ENCODE data around the gene EML6.
"Not testable (repeated sequence)": the region's sequence is repeated elsewhere in the genome, so short reads cannot be mapped to it uniquely, and the experiment has no call there.

The EML6 gene

GRCh38 chr2:54863660-54864059, 140.2 kb downstream of the EML6 start:
- in situ Hi-C loops (cut with MboI; ENCODE audit: low pct_unique_long_range_greater_than_20kb, low sequenced_read_pairs), result no loop called here
- DNase-seq, result no peak

GRCh38 chr2:54864096-54864495, 140.6 kb downstream of the EML6 start:
- in situ Hi-C loops (cut with MboI; ENCODE audit: low pct_unique_long_range_greater_than_20kb, low sequenced_read_pairs), result no loop called here
- no peak for DNase-seq

- in situ Hi-C loops (cut with MboI; ENCODE audit: low pct_unique_long_range_greater_than_20kb, low sequenced_read_pairs), result no loop called here
Observed at GRCh38 chr2:54864727-54865126, 141.3 kb downstream of the EML6 start.

GRCh38 chr2:54866179-54866578, 142.7 kb downstream of the EML6 start:
- in situ Hi-C loops (cut with MboI; ENCODE audit: low pct_unique_long_range_greater_than_20kb, low sequenced_read_pairs), result no loop called here
- no peak for DNase-seq

More at GRCh38 chr2:54864727-54865126, 141.3 kb downstream of the EML6 start:
- DNase-seq, result no peak

- DNase-seq, result peak; percentile 49
- in situ Hi-C loops (cut with MboI; ENCODE audit: low pct_unique_long_range_greater_than_20kb, low sequenced_read_pairs), result no loop called here
Observed at GRCh38 chr2:54866868-54867267, 143.4 kb downstream of the EML6 start.

- in situ Hi-C loops (cut with MboI; ENCODE audit: low pct_unique_long_range_greater_than_20kb, low sequenced_read_pairs), result no loop called here
- DNase-seq, result no peak
Observed at GRCh38 chr2:54867457-54867856, 144.0 kb downstream of the EML6 start.

GRCh38 chr2:54871457-54872107, 148.1 kb downstream of the EML6 start:
- in situ Hi-C loops (cut with MboI; ENCODE audit: low pct_unique_long_range_greater_than_20kb, low sequenced_read_pairs), result no loop called here

GRCh38 chr2:54872780-54873179, 149.3 kb downstream of the EML6 start:
- in situ Hi-C loops (cut with MboI; ENCODE audit: low pct_unique_long_range_greater_than_20kb, low sequenced_read_pairs), result no loop called here
- no peak for DNase-seq

More at GRCh38 chr2:54871457-54872107, 148.1 kb downstream of the EML6 start:
- peak; percentile 3 for DNase-seq

GRCh38 chr2:54873236-54873635, 149.8 kb downstream of the EML6 start:
- in situ Hi-C loops (cut with MboI; ENCODE audit: low pct_unique_long_range_greater_than_20kb, low sequenced_read_pairs); DNase-seq: not testable (repeated sequence)

- in situ Hi-C loops (cut with MboI; ENCODE audit: low pct_unique_long_range_greater_than_20kb, low sequenced_read_pairs), result no loop called here
- no peak for DNase-seq
Observed at GRCh38 chr2:54876764-54877163, 153.3 kb downstream of the EML6 start.

- no peak for DNase-seq
- in situ Hi-C loops (cut with MboI; ENCODE audit: low pct_unique_long_range_greater_than_20kb, low sequenced_read_pairs), result no loop called here
Observed at GRCh38 chr2:54878182-54878581, 154.7 kb downstream of the EML6 start.

GRCh38 chr2:54879032-54879431, 155.6 kb downstream of the EML6 start:
- no peak for DNase-seq
- in situ Hi-C loops (cut with MboI; ENCODE audit: low pct_unique_long_range_greater_than_20kb, low sequenced_read_pairs), result no loop called here

GRCh38 chr2:54879598-54880332, 156.3 kb downstream of the EML6 start:
- in situ Hi-C loops (cut with MboI; ENCODE audit: low pct_unique_long_range_greater_than_20kb, low sequenced_read_pairs), result no loop called here
- no peak for DNase-seq

- peak; percentile 39 for DNase-seq
- in situ Hi-C loops (cut with MboI; ENCODE audit: low pct_unique_long_range_greater_than_20kb, low sequenced_read_pairs), result no loop called here
Observed at GRCh38 chr2:54880428-54880827, 157.0 kb downstream of the EML6 start.

GRCh38 chr2:54881759-54882158, 158.3 kb downstream of the EML6 start:
- no peak for DNase-seq
- in situ Hi-C loops (cut with MboI; ENCODE audit: low pct_unique_long_range_greater_than_20kb, low sequenced_read_pairs), result no loop called here

- in situ Hi-C loops (cut with MboI; ENCODE audit: low pct_unique_long_range_greater_than_20kb, low sequenced_read_pairs), result no loop called here
- DNase-seq, result no peak
Observed at GRCh38 chr2:54885891-54886290, 162.4 kb downstream of the EML6 start.

- in situ Hi-C loops (cut with MboI; ENCODE audit: low pct_unique_long_range_greater_than_20kb, low sequenced_read_pairs), result no loop called here
- DNase-seq, result no peak
Observed at GRCh38 chr2:54887850-54888545, 164.5 kb downstream of the EML6 start.

GRCh38 chr2:54889053-54889452, 165.6 kb downstream of the EML6 start:
- DNase-seq, result no peak
- in situ Hi-C loops (cut with MboI; ENCODE audit: low pct_unique_long_range_greater_than_20kb, low sequenced_read_pairs), result no loop called here

GRCh38 chr2:54891909-54892308, 168.4 kb downstream of the EML6 start:
- in situ Hi-C loops (cut with MboI; ENCODE audit: low pct_unique_long_range_greater_than_20kb, low sequenced_read_pairs), result no loop called here
- DNase-seq, result no peak

- no peak for DNase-seq
- in situ Hi-C loops (cut with MboI; ENCODE audit: low pct_unique_long_range_greater_than_20kb, low sequenced_read_pairs), result no loop called here
Observed at GRCh38 chr2:54894467-54894866, 171.0 kb downstream of the EML6 start.

Measured in KBM-7 (cell line).